ENCODE measurements around the gene KRTAP13-3.

DNA sequence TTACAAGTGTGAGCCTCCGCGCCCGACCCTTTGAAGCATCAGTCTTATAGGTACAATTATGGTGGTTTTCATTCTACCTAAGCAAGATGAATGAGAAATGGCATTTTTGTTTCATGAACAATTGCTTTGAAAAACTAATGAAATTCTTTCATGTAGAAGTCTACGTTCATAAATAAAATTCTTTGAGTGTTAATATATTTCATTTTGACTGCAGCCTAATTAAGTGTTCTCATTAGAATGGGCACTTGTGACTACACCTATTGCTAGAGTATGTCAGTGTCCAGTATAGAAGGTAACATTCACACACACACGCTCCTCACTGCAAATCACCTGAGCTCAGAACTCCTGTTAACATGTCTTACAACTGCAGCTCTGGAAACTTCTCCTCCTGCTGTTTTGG lies 14.2 kb upstream of the KRTAP13-3 start, which contains the start of gene KRTAP15-1:
- TF ChIP-seq, protein P1, sequence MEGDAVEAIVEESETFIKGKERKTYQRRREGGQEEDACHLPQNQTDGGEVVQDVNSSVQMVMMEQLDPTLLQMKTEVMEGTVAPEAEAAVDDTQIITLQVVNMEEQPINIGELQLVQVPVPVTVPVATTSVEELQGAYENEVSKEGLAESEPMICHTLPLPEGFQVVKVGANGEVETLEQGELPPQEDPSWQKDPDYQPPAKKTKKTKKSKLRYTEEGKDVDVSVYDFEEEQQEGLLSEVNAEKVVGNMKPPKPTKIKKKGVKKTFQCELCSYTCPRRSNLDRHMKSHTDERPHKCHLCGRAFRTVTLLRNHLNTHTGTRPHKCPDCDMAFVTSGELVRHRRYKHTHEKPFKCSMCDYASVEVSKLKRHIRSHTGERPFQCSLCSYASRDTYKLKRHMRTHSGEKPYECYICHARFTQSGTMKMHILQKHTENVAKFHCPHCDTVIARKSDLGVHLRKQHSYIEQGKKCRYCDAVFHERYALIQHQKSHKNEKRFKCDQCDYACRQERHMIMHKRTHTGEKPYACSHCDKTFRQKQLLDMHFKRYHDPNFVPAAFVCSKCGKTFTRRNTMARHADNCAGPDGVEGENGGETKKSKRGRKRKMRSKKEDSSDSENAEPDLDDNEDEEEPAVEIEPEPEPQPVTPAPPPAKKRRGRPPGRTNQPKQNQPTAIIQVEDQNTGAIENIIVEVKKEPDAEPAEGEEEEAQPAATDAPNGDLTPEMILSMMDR (IDR thresholded peaks at IDR 0.05; ENCODE audit: insufficient read depth, low read length, poor library complexity, severe bottlenecking) = no peak
- no peak for TF ChIP-seq EZH2phosphoT487 (conservative IDR thresholded peaks at IDR 0.05; ENCODE audit: low read length)
